Astrocyte (in vitro differentiated cells and primary cell): ENCODE data around the gene SH3GL3. TPM values are rescaled to one million over a fixed set of nuclear protein-coding genes. Genes with fewer than 3 reads are reported as not detected.

Experiments
- DNase-seq: peaks from one replicate; pipeline ENCODE4 v3.0.0-alpha.2; 2010; ENCODE audit warnings: low read depth
- FAIRE-seq: peaks from 2 replicates; lab custom pipeline; 2011; peaks lifted over from hg19 to GRCh38; lab: Jason Lieb, UNC
- H2AFZ ChIP-seq: 2 replicates; pipeline ENCODE4 v1.6.0; 2012; ENCODE audit warnings: low read depth, low read length, inconsistent platforms
- H3K27ac ChIP-seq: 2 replicates; pipeline ENCODE4 v1.5.1; 2011; ENCODE audit warnings: low read depth, low read length, inconsistent platforms
- H3K27me3 ChIP-seq: 2 replicates; pipeline ENCODE4 v1.6.0; 2011; ENCODE audit warnings: low read length, inconsistent platforms; ENCODE audit not compliant: insufficient read depth
- H3K36me3 ChIP-seq: 2 replicates; pipeline ENCODE4 v1.5.1; 2011; ENCODE audit warnings: low read length, inconsistent platforms; ENCODE audit not compliant: insufficient read depth
- H3K4me1 ChIP-seq: 2 replicates; pipeline ENCODE4 v1.5.1; 2011; ENCODE audit warnings: low read length, inconsistent platforms; ENCODE audit not compliant: insufficient read depth
- H3K4me2 ChIP-seq: 2 replicates; pipeline ENCODE4 v1.6.0; 2012; ENCODE audit warnings: low read length, inconsistent platforms
- H3K4me3 ChIP-seq: 2 replicates; pipeline ENCODE4 v1.5.1; 2011; ENCODE audit warnings: low read depth, mild to moderate bottlenecking, low read length, inconsistent platforms; ENCODE audit not compliant: insufficient read depth
- H3K79me2 ChIP-seq: 2 replicates; pipeline ENCODE4 v1.6.0; 2012; ENCODE audit warnings: mild to moderate bottlenecking, low read length, inconsistent platforms; ENCODE audit not compliant: insufficient read depth
- H3K9ac ChIP-seq: 2 replicates; pipeline ENCODE4 v1.6.0; 2012; ENCODE audit warnings: mild to moderate bottlenecking, low read length, inconsistent platforms
- H3K9me3 ChIP-seq: 2 replicates; pipeline ENCODE4 v1.5.1; 2012; ENCODE audit warnings: low read depth, mild to moderate bottlenecking, low read length, inconsistent platforms; ENCODE audit not compliant: insufficient read depth
- H4K20me1 ChIP-seq: 2 replicates; pipeline ENCODE4 v1.6.0; 2012; ENCODE audit warnings: low read length, inconsistent platforms; ENCODE audit not compliant: insufficient read depth
- H3K27ac Mint-ChIP-seq: one replicate; pipeline ENCODE4 v1.8.0; 2021; ENCODE audit warnings: mild to moderate bottlenecking, mixed read lengths; ENCODE audit not compliant: unreplicated experiment
- H3K27me3 Mint-ChIP-seq: one replicate; pipeline ENCODE4 v1.8.0; 2021; ENCODE audit warnings: low read depth, mixed read lengths; ENCODE audit not compliant: unreplicated experiment
- H3K36me3 Mint-ChIP-seq: one replicate; pipeline ENCODE4 v1.8.0; 2021; ENCODE audit warnings: low read depth, mixed read lengths; ENCODE audit not compliant: unreplicated experiment
- H3K4me1 Mint-ChIP-seq: one replicate; pipeline ENCODE4 v1.8.0; 2021; ENCODE audit warnings: low read depth, mixed read lengths; ENCODE audit not compliant: unreplicated experiment
- H3K4me3 Mint-ChIP-seq: one replicate; pipeline ENCODE4 v1.8.0; 2021; ENCODE audit warnings: mild to moderate bottlenecking, moderate library complexity, mixed read lengths; ENCODE audit not compliant: unreplicated experiment
- H3K9me3 Mint-ChIP-seq: one replicate; pipeline ENCODE4 v1.8.0; 2021; ENCODE audit warnings: mild to moderate bottlenecking, mixed read lengths; ENCODE audit not compliant: unreplicated experiment
- CTCF ChIP-seq: IDR thresholded peaks from 2 replicates; pipeline ENCODE4 v1.5.1; 2011; ENCODE audit warnings: low read depth, mild to moderate bottlenecking, inconsistent platforms, low read length, moderate library complexity; ENCODE audit not compliant: insufficient read depth
- EZH2 ChIP-seq: IDR thresholded peaks from 2 replicates; pipeline ENCODE4 v1.6.1; 2012; ENCODE audit warnings: mild to moderate bottlenecking, low read length, inconsistent platforms; ENCODE audit not compliant: insufficient read depth
- total RNA-seq: library from RNA; stranded (reverse); gene quantifications from 2 replicates; pipeline ENCODE4 v1.2.1, GENCODE V29; 2021

Gene SH3GL3
- total RNA-seq, 1 donor from 2014 or later, result 2.7 TPM

GRCh38 chr15:83612898-83613635, 165.9 kb downstream of the SH3GL3 start:
- Histone ChIP-seq H3K4me3 (no peak overlapping the region), H3K27ac (no peak overlapping the region), H2AFZ (no peak overlapping the region), H3K79me2 (no peaks in the 10 kb centered on the region), H3K27me3 (no peaks in the 10 kb centered on the region), H3K36me3 (no peaks in the 10 kb centered on the region), H4K20me1 (no peaks in the 10 kb centered on the region), H3K4me2 (no peak overlapping the region), H3K4me1 (peaks cover 2% of the 10 kb centered on the region), H3K9ac (no peak overlapping the region), H3K9me3 (no peaks in the 10 kb centered on the region)
- Mint-ChIP-seq H3K9me3 (peaks cover 2% of the 10 kb centered on the region), H3K4me1 (no peaks in the 10 kb centered on the region), H3K27ac (no peak overlapping the region), H3K4me3 (no peak overlapping the region), H3K27me3 (peaks cover 2% of the 10 kb centered on the region), H3K36me3 (peaks cover 2% of the 10 kb centered on the region)
- no peak for FAIRE-seq
- DNase-seq, result no peak
- TF ChIP-seq EZH2 (no peak), CTCF (no peak)

DNA sequence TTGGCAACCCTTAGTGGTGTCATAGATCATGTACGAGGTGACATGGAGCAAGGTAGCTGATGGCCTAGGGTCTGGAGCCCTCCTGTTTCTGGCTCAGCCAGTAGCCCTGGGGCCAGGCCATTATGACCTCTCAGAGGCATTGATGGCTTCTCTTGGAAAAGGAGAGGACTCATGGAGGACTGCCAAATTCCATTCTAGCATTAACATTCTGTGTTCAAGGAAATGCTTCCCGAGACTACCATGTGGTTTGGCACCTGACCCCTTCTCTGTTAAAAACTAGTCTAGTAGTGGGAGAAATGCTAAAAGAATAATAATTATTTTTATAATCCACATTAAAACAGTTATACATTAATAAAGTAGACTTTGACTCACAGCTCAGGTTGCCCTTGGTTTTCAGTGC, 166.6 kb downstream of the SH3GL3 start:
- no peak overlapping the region for H3K27ac Mint-ChIP-seq
- Histone ChIP-seq H3K4me3 (no peak overlapping the region), H3K36me3 (no peaks in the 10 kb centered on the region), H4K20me1 (no peaks in the 10 kb centered on the region), H3K4me2 (no peak overlapping the region), H3K9ac (no peak overlapping the region), H3K79me2 (no peaks in the 10 kb centered on the region), H2AFZ (no peak overlapping the region), H3K27me3 (no peaks in the 10 kb centered on the region), H3K27ac (no peak overlapping the region), H3K4me1 (peaks cover 2% of the 10 kb centered on the region), H3K9me3 (no peaks in the 10 kb centered on the region)
- FAIRE-seq, result no peak
- TF ChIP-seq EZH2, result no peak
- no peak for TF ChIP-seq CTCF
- H3K4me1 Mint-ChIP-seq, result no peaks in the 10 kb centered on the region
- no peak overlapping the region for H3K4me3 Mint-ChIP-seq
- H3K9me3 Mint-ChIP-seq, result peaks cover 2% of the 10 kb centered on the region
- H3K36me3 Mint-ChIP-seq, result peaks cover 2% of the 10 kb centered on the region
- peaks cover 2% of the 10 kb centered on the region for H3K27me3 Mint-ChIP-seq
- DNase-seq, result peak; percentile 38

DNA sequence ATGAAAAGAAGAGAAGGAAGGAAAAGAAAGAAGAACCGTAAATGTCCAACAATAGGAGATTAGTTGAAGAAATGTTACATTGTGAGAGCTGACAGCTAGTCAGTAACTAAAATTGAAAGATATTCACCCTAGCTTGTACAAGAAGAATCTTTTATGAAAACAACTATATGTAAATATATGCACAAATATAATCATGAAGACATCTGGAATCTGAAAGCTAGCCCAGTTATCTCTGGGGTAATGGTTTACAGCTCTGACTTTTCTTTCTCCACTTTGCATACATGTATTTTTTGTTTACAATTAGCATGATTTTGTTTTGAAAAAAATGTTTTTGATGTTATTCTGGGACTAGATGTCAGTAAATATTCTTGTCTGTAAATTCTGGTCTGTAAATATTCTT, 169.7 kb downstream of the SH3GL3 start:
- H3K79me2 ChIP-seq, result no peaks in the 10 kb centered on the region
- no peak overlapping the region for H3K9ac ChIP-seq
- FAIRE-seq (no peak), DNase-seq (no peak)
- H3K4me2 ChIP-seq, result no peak overlapping the region
- no peak overlapping the region for H3K27ac ChIP-seq
- H3K36me3 Mint-ChIP-seq, result peaks cover 2% of the 10 kb centered on the region
- H3K4me3 Mint-ChIP-seq, result no peak overlapping the region
- no peak overlapping the region for H2AFZ ChIP-seq
- H3K4me1 ChIP-seq, result peaks cover 2% of the 10 kb centered on the region
- no peaks in the 10 kb centered on the region for H4K20me1 ChIP-seq
- peaks cover 2% of the 10 kb centered on the region for H3K27me3 Mint-ChIP-seq
- H3K36me3 ChIP-seq, result no peaks in the 10 kb centered on the region
- TF ChIP-seq CTCF, result no peak
- TF ChIP-seq EZH2, result no peak
- no peaks in the 10 kb centered on the region for H3K4me1 Mint-ChIP-seq
- no peaks in the 10 kb centered on the region for H3K27me3 ChIP-seq
- H3K27ac Mint-ChIP-seq, result no peak overlapping the region
- peaks cover 11% of the 10 kb centered on the region for H3K9me3 Mint-ChIP-seq
- no peak overlapping the region for H3K4me3 ChIP-seq
- no peaks in the 10 kb centered on the region for H3K9me3 ChIP-seq
